K562 (cell line): Measurements from ENCODE around the gene AGPAT3. TPM values are rescaled to one million over a fixed set of nuclear protein-coding genes. Genes with fewer than 3 reads are reported as not detected.

ENCODE experiments used
- ATAC-seq: fragments of 200-7000 bp; cut with Tn5 transposase; 3 replicates; pipeline ENCODE4 v1.9.1; 2020; ENCODE audit warnings: moderate library complexity
- BruUV-seq: library from RNA; stranded (reverse); fragments of 400-500 nt; replicated peaks from 2 replicates; lab custom pipeline; 2021; lab: Mats Ljungman, UMichigan
- CTCF ChIA-PET: fragments of 300-600 bp; formaldehyde crosslinking; extraction: SDS; loops from one replicate; lab custom pipeline; 2021; ENCODE audit warnings: low intra/inter-chr PET ratio; lab: Yijun Ruan, JAX
- POLR2A ChIA-PET: fragments of 300-600, 350-650 bp; sonication (Branson Sonifier 250); formaldehyde crosslinking; extraction: SDS; loops from one replicate; lab custom pipeline; 2021; ENCODE audit warnings: antibody characterized with exemption, inconsistent platforms; lab: Yijun Ruan, JAX
- DNase-seq, 4 experiments: peaks; one replicate each; pipeline versions ENCODE4 v3.0.0 to v3.0.0-alpha.2; 2011 to 2018; ENCODE audit warnings: low spot score in 3 of 4, mixed read lengths in 3 of 4; ENCODE audit errors: extremely low read depth in 1 of 4
- FAIRE-seq: peaks from 2 replicates; lab custom pipeline; 2011; peaks lifted over from hg19 to GRCh38; lab: Jason Lieb, UNC
- H2AFZ ChIP-seq: 2 replicates; pipeline ENCODE4 v1.6.0; 2011; ENCODE audit warnings: low read depth, low read length, control low read depth, inconsistent platforms
- H3K27ac ChIP-seq: fragments of 200-600 bp; 3 replicates; pipeline ENCODE4 v1.8.0; 2011; ENCODE audit warnings: low read depth, mild to moderate bottlenecking, control low read depth, inconsistent platforms, low read length, moderate library complexity, mixed read lengths; ENCODE audit errors: extremely low read depth
- H3K27me3 ChIP-seq, 2 experiments: fragments of 300-600 bp in 1 of 2; 2 replicates in 1 of 2; 3 replicates in 1 of 2; pipeline versions ENCODE4 v1.6.0 to v1.8.0; 2011; ENCODE audit warnings: inconsistent platforms in 2 of 2, low read length in 2 of 2, mild to moderate bottlenecking in 1 of 2, mixed read lengths in 1 of 2, moderate library complexity in 1 of 2; ENCODE audit not compliant: control insufficient read depth in 2 of 2, insufficient read depth in 2 of 2
- H3K36me3 ChIP-seq: fragments of 300-600 bp; 3 replicates; pipeline ENCODE4 v1.8.0; 2011; ENCODE audit warnings: mild to moderate bottlenecking, low read length, inconsistent platforms; ENCODE audit not compliant: control insufficient read depth, insufficient read depth
- H3K4me1 ChIP-seq, 2 experiments: fragments of 200-600 bp in 1 of 2; replicated peaks in 1 of 2; 2 replicates in 1 of 2; 3 replicates in 1 of 2; pipeline versions ENCODE4 v1.5.1 to v1.8.0; 2011; ENCODE audit warnings: inconsistent platforms in 2 of 2, low read length in 2 of 2, mild to moderate bottlenecking in 1 of 2, mixed read lengths in 1 of 2, moderate library complexity in 1 of 2; ENCODE audit not compliant: control insufficient read depth in 2 of 2, insufficient read depth in 2 of 2
- H3K4me2 ChIP-seq: 2 replicates; pipeline ENCODE4 v1.6.1; 2011; ENCODE audit warnings: low read length, control low read depth, inconsistent platforms, mixed read lengths; ENCODE audit not compliant: insufficient read depth
- H3K4me3 ChIP-seq: fragments of 200-600 bp; sonication (generic), shearing (Covaris generic); 2 replicates; pipeline ENCODE4 v1.5.1; 2016; ENCODE audit warnings: control low read depth, inconsistent platforms
- H3K79me2 ChIP-seq: fragments of 200-600 bp; 3 replicates; pipeline ENCODE4 v1.8.0; 2011; ENCODE audit warnings: low read length, inconsistent platforms; ENCODE audit not compliant: control insufficient read depth, insufficient read depth
- H3K9ac ChIP-seq, 2 experiments: 2 replicates each; pipeline versions ENCODE4 v1.6.0 to v1.6.1; 2011; ENCODE audit warnings: low read depth in 2 of 2, low read length in 2 of 2, control low read depth in 1 of 2, inconsistent platforms in 1 of 2, mild to moderate bottlenecking in 1 of 2, mixed read lengths in 1 of 2; ENCODE audit not compliant: insufficient read depth in 1 of 2
- H3K9me1 ChIP-seq: one replicate; pipeline ENCODE4 v1.6.0; 2011; ENCODE audit warnings: inconsistent platforms, mild to moderate bottlenecking, low read length, moderate library complexity; ENCODE audit not compliant: control insufficient read depth, insufficient read depth
- H3K9me3 ChIP-seq: replicated peaks from 2 replicates; pipeline ENCODE4 v1.5.1; 2011; ENCODE audit warnings: low read depth, low read length, inconsistent platforms; ENCODE audit not compliant: control insufficient read depth, insufficient read depth
- H4K20me1 ChIP-seq: replicated peaks from 2 replicates; pipeline ENCODE4 v1.6.1; 2011; ENCODE audit warnings: low read length, inconsistent platforms, mixed read lengths; ENCODE audit not compliant: control insufficient read depth, insufficient read depth
- CBX3 ChIP-seq, 2 experiments: IDR thresholded peaks; 1 replicate in 1 of 2; 2 replicates in 1 of 2; pipeline ENCODE4 v1.6.1; 2012; ENCODE audit warnings: inconsistent platforms in 2 of 2, low read length in 2 of 2, borderline replicate concordance in 1 of 2, control low read depth in 1 of 2
- E2F6 ChIP-seq, 2 experiments: IDR thresholded peaks; 2 replicates each; pipeline ENCODE4 v1.6.1; 2011; ENCODE audit warnings: borderline replicate concordance in 1 of 2, control low read depth in 1 of 2, low read depth in 1 of 2, low read length in 1 of 2, mild to moderate bottlenecking in 1 of 2, mixed read lengths in 1 of 2, moderate library complexity in 1 of 2; ENCODE audit not compliant: insufficient read depth in 1 of 2, insufficient read length in 1 of 2, poor library complexity in 1 of 2, severe bottlenecking in 1 of 2; ENCODE audit errors: extremely low read depth in 1 of 2
- FOXK1 ChIP-seq: sonication (generic); formaldehyde crosslinking; IDR thresholded peaks from 2 replicates; pipeline ENCODE4 v1.8.0; 2022; ENCODE audit warnings: missing genetic modification reagents, mild to moderate bottlenecking, borderline replicate concordance
- NELFE ChIP-seq: IDR thresholded peaks from 2 replicates; pipeline ENCODE4 v1.6.1; 2011; ENCODE audit warnings: mild to moderate bottlenecking; ENCODE audit not compliant: insufficient read depth, insufficient read length
- POU5F1 ChIP-seq: fragments of 150-350 bp; IDR thresholded peaks from 2 replicates; pipeline ENCODE4 v1.6.1; 2014; ENCODE audit warnings: borderline replicate concordance, low read length, low read depth, mild to moderate bottlenecking; ENCODE audit not compliant: partially characterized antibody
- RB1 ChIP-seq: fragments of 450-650 bp; IDR thresholded peaks from 2 replicates; pipeline ENCODE4 v1.6.1; 2017; ENCODE audit warnings: low read depth, mild to moderate bottlenecking
- SIN3A ChIP-seq, 2 experiments: fragments of 150-350 bp in 1 of 2; IDR thresholded peaks; 2 replicates each; pipeline ENCODE4 v1.6.1; 2011 to 2016; ENCODE audit warnings: borderline replicate concordance in 2 of 2, low read depth in 2 of 2, low read length in 2 of 2, mild to moderate bottlenecking in 2 of 2, moderate library complexity in 2 of 2; ENCODE audit not compliant: control insufficient read depth in 1 of 2
- TAF15 ChIP-seq: fragments of 200-400 bp; formaldehyde crosslinking; IDR thresholded peaks from 2 replicates; pipeline ENCODE4 v1.6.1; 2017; ENCODE audit warnings: mild to moderate bottlenecking, low read depth, low read length, moderate library complexity
- ZNF124 ChIP-seq: sonication (generic); formaldehyde crosslinking; IDR thresholded peaks from 2 replicates; pipeline ENCODE4 v1.8.1; 2022; ENCODE audit warnings: missing genetic modification reagents
- ZNF583 ChIP-seq: fragments of 250-450 bp; sonication (Bioruptor Pico); IDR thresholded peaks from 2 replicates; pipeline ENCODE4 v1.4.0; 2020
- WGBS: fragments of 100-300 bp; shearing (Covaris generic); methylation state at CpG from one replicate; pipeline ENCODE4 v1.1.6; 2016; ENCODE audit warnings: low coverage, mixed read lengths; ENCODE audit not compliant: insufficient coverage; ENCODE audit errors: missing lambda C conversion rate; 5-methylcytosine and 5-hydroxymethylcytosine counted together
- in situ Hi-C: fragments of 300-500 bp; cut with MboI; formaldehyde crosslinking; loops from 4 replicates; pipeline ENCODE4 v1.15.0; 2018; ENCODE audit warnings: inconsistent platforms, mixed read lengths
- intact Hi-C: fragments of 100-400 bp; cut with micrococcal nuclease; formaldehyde crosslinking; loops from 2 replicates; pipeline ENCODE4 v1.14.2; 2022
- polyA plus RNA-seq, 8 experiments: library from polyadenylated mRNA; depleted of rRNA in 4 of 8; stranded (reverse) in 5 of 8; unstranded in 3 of 8; fragments of >200 nt; fragmentation: Nextera tagmentation in 2 of 8; fragmentation: Illumina TruSeq in 1 of 8; extraction: Ambion mirVana in 2 of 8; extraction: Trizol in 1 of 8; gene quantifications; 2 replicates each; pipeline versions ENCODE4 v1.2.1 to v1.2.3, GENCODE V29; 2011 to 2014; ENCODE audit warnings: inconsistent platforms in 1 of 8, missing spikeins in 1 of 8
- total RNA-seq, 7 experiments: library from RNA; depleted of rRNA in 6 of 7; stranded (reverse); fragments of >200 nt in 6 of 7; fragmentation: Illumina TruSeq in 2 of 7; extraction: Trizol in 2 of 7; gene quantifications; 2 replicates each; pipeline versions ENCODE4 v1.2.1 to v1.2.3, GENCODE V29; 2011 to 2021; ENCODE audit warnings: low replicate concordance in 1 of 7
- TF ChIP-seq, protein P1 (sequence below): fragments of 250-450 bp; sonication (Bioruptor Pico); IDR thresholded peaks from 2 replicates; pipeline ENCODE4 v1.5.0; 2021; ENCODE audit warnings: mild to moderate bottlenecking, moderate library complexity
- TF ChIP-seq, protein P2 (sequence below): fragments of 450-650 bp; IDR thresholded peaks from one replicate; pipeline ENCODE4 v1.6.1; 2018; ENCODE audit warnings: mild to moderate bottlenecking, moderate library complexity; ENCODE audit not compliant: partially characterized antibody

Gene AGPAT3
- total and polyA plus RNA-seq, 9 of the 15 experiments (the other 6 are each of a cell fraction or from before 2014, with no cell fraction given), result 1.5 to 88.4 (median 35.7) TPM

- TF ChIP-seq SIN3A (IDR thresholded peaks at IDR 0.05; ENCODE audit: borderline replicate concordance in 2 of 2, control insufficient read depth in 1 of 2, low read depth in 2 of 2, low read length in 2 of 2), result peak in 1 of 2 experiments; percentile 16; a peak in 1 of 4 replicates
- TF ChIP-seq, all 486 proteins: peak for 48
Observed at GRCh38 chr21:43865540-43866259, 677 bp downstream of the AGPAT3 start (continued).

- H3K9me1 ChIP-seq, result no peaks in the 10 kb centered on the region
- no peaks in the 10 kb centered on the region for H3K27me3 ChIP-seq
- no peaks in the 10 kb centered on the region for H4K20me1 ChIP-seq
- ChIA-PET POLR2A (interaction anchor here (0.6 to 1.6 kb wide), 8 partner anchors 12 to 73 kb away, joined by 3 to 6 read pairs (median 3); no protein-coding TSS in a partner anchor), CTCF (interaction anchor here (0.9 kb wide), 1 partner anchor 73 kb away, joined by 3 read pairs; no protein-coding TSS in a partner anchor)
- H3K4me3 ChIP-seq, result peak overlapping the region; percentile 75
- in situ Hi-C loops (no loop called here), intact Hi-C loops (loop anchor here (1.0 kb wide), 1 partner anchor 18 kb away; no protein-coding TSS in a partner anchor)
- H3K9me3 ChIP-seq, result no peaks in the 10 kb centered on the region
- H3K4me2 ChIP-seq, result peak overlapping the region; percentile 86
- H3K9ac ChIP-seq, result peak overlapping the region; percentile 86 to 94
- peaks cover 45% of the 10 kb centered on the region for H3K36me3 ChIP-seq
- ATAC-seq, result peak; percentile 58
- H3K79me2 ChIP-seq, result peaks cover 65% of the 10 kb centered on the region
- H2AFZ ChIP-seq, result peak overlapping the region; percentile 48
- H3K27ac ChIP-seq, result peak overlapping the region; percentile 90
- peak; percentile 43 to 69 (median 51) for DNase-seq
- BruUV-seq, result no TSS peak
- 3% methylated on average over 10 of the region's 16 CpGs for WGBS
- peaks cover 24 to 51% of the 10 kb centered on the region in 2 experiments for H3K4me1 ChIP-seq
- no peak for FAIRE-seq
- TF ChIP-seq NELFE, result no peak
- TF ChIP-seq RB1, result no peak
- TF ChIP-seq TAF15, result no peak
- TF ChIP-seq FOXK1 (CRISPR knock-in tag), result no peak
- TF ChIP-seq ZNF583 (CRISPR knock-in tag), result no peak
- TF ChIP-seq, protein P1, sequence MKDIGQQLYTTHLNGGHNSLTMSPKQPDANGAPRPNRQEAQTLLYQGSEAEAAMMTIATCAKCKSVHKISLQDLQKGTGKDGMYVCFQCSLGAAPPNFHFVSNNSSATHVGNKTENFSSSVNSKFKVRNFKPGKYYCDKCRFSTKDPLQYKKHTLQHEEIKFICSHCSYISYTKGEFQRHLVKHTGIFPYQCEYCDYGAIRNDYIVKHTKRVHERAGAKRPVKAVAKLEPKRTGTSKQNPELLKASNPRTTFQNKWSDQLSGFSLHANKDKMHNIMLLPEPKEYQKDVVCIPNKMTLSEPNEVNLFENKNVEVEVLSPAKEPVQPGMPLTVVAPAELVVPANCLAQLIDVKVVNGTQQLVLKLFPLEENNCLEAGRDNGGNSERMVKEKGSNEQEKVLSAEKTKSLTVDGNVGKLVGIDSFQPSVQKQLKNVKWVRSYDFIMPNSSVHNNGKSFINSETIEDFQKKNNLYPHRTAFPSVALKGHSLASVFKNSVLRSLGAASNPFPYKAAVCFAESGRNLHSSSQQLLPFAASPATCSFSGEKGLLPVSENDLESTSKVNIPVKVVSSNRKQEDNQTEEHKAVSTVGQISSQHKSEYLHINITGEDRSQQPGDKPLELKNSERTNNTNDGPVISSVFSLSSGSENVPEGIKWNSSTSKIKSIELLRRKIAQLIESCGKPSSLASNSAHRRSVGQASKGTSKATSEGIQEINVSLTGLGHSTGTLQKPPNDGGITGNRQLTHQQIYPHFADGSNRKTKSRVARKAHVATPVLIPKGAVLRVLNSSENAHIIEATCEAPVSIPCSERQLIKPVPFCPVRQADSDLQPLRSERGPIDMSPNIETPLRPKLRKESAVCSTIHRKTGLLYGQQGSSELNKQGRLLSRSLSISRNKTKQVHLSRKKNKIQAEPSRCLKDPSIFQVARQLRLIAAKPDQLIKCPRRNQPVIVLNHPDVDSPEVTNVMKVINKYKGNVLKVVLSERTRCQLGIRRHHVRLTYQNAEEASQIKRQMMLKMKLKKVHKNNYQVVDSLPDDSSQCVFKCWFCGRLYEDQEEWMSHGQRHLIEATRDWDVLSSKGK (CRISPR knock-in tag), result no peak
- no peak for TF ChIP-seq CBX3 (IDR thresholded peaks at IDR 0.05; ENCODE audit: borderline replicate concordance in 1 of 2, low read length in 2 of 2)
- TF ChIP-seq, protein P2, sequence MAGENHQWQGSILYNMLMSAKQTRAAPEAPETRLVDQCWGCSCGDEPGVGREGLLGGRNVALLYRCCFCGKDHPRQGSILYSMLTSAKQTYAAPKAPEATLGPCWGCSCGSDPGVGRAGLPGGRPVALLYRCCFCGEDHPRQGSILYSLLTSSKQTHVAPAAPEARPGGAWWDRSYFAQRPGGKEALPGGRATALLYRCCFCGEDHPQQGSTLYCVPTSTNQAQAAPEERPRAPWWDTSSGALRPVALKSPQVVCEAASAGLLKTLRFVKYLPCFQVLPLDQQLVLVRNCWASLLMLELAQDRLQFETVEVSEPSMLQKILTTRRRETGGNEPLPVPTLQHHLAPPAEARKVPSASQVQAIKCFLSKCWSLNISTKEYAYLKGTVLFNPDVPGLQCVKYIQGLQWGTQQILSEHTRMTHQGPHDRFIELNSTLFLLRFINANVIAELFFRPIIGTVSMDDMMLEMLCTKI, result no peak
- TF ChIP-seq ZNF124 (CRISPR knock-in tag), result no peak
- TF ChIP-seq POU5F1, result no peak
- peak in 1 of 2 experiments; percentile 15 for TF ChIP-seq E2F6 (IDR thresholded peaks at IDR 0.05; ENCODE audit: borderline replicate concordance in 1 of 2, extremely low read depth in 1 of 2, insufficient read depth in 1 of 2, insufficient read length in 1 of 2, low read depth in 1 of 2, low read length in 1 of 2, poor library complexity in 1 of 2, severe bottlenecking in 1 of 2)
Observed at GRCh38 chr21:43866260-43866629, 1.2 kb downstream of the AGPAT3 start.
